NCI-H146 (cell line): ENCODE data around the gene MAN1A1.
"Not testable (repeated sequence)": the region's sequence is repeated elsewhere in the genome, so short reads cannot be mapped to it uniquely, and the experiment has no call there.

Experiments used
- DNase-seq: peaks from one replicate; lab custom pipeline; 2025; lab: John Stamatoyannopoulos, UW

MAN1A1 gene

GRCh38 chr6:119303164-119303887, 46.2 kb downstream of the MAN1A1 start:
- DNase-seq, result no peak

GRCh38 chr6:119301429-119301828, 48.1 kb downstream of the MAN1A1 start:
- no peak for DNase-seq

- no peak for DNase-seq
These were observed 49.9 kb downstream of the MAN1A1 start for GRCh38 chr6:119299694-119300093.

- no peak for DNase-seq
These were observed 52.5 kb downstream of the MAN1A1 start for GRCh38 chr6:119297049-119297448.

- DNase-seq, result no peak
These were observed 53.2 kb downstream of the MAN1A1 start for GRCh38 chr6:119296036-119297035.

GRCh38 chr6:119294984-119295383, 54.6 kb downstream of the MAN1A1 start:
- no peak for DNase-seq

GRCh38 chr6:119291060-119291459, 58.5 kb downstream of the MAN1A1 start:
- DNase-seq, result not testable (repeated sequence)

GRCh38 chr6:119290306-119290705, 59.3 kb downstream of the MAN1A1 start:
- no peak for DNase-seq

GRCh38 chr6:119289651-119290050, 59.9 kb downstream of the MAN1A1 start:
- no peak for DNase-seq

- no peak for DNase-seq
These were observed 63.5 kb downstream of the MAN1A1 start for GRCh38 chr6:119285908-119286625.

- DNase-seq, result no peak
These were observed 64.6 kb downstream of the MAN1A1 start for GRCh38 chr6:119284861-119285521.

GRCh38 chr6:119283979-119284545, 65.5 kb downstream of the MAN1A1 start:
- DNase-seq, result no peak

- DNase-seq, result no peak
These were observed 66.3 kb downstream of the MAN1A1 start for GRCh38 chr6:119283214-119283613.

- no peak for DNase-seq
These were observed 68.9 kb downstream of the MAN1A1 start for GRCh38 chr6:119280668-119281067.

- DNase-seq, result no peak
These were observed 69.5 kb downstream of the MAN1A1 start for GRCh38 chr6:119280080-119280479.

GRCh38 chr6:119278625-119279024, 70.9 kb downstream of the MAN1A1 start:
- DNase-seq, result no peak

GRCh38 chr6:119277052-119277451, 72.5 kb downstream of the MAN1A1 start:
- DNase-seq, result no peak

GRCh38 chr6:119276211-119276610, 73.3 kb downstream of the MAN1A1 start:
- no peak for DNase-seq

- no peak for DNase-seq
These were observed 75.4 kb downstream of the MAN1A1 start for GRCh38 chr6:119274197-119274595.

- no peak for DNase-seq
These were observed 76.0 kb downstream of the MAN1A1 start for GRCh38 chr6:119273272-119274196.
